Body of pancreas (tissue), 4 donors: ENCODE measurements around the gene SAMD8.

Source experiments
- POLR2A ChIP-seq, 3 donors: fragments of 450-650 bp; IDR thresholded peaks; one replicate each; pipeline ENCODE4 v1.6.1; 2016; ENCODE audit warnings: antibody characterized with exemption in 3 of 3, mild to moderate bottlenecking in 2 of 3
- TF ChIP-seq, protein P1 (sequence below), 7 experiments: fragments of 450-650 bp in 4 of 7; fragments of 200-600 bp in 3 of 7; sonication (generic) in 3 of 7; IDR thresholded peaks; one replicate each; pipeline ENCODE4 v1.5.1; 2016 to 2019; ENCODE audit warnings: antibody characterized with exemption in 7 of 7

- TF ChIP-seq, protein P1, sequence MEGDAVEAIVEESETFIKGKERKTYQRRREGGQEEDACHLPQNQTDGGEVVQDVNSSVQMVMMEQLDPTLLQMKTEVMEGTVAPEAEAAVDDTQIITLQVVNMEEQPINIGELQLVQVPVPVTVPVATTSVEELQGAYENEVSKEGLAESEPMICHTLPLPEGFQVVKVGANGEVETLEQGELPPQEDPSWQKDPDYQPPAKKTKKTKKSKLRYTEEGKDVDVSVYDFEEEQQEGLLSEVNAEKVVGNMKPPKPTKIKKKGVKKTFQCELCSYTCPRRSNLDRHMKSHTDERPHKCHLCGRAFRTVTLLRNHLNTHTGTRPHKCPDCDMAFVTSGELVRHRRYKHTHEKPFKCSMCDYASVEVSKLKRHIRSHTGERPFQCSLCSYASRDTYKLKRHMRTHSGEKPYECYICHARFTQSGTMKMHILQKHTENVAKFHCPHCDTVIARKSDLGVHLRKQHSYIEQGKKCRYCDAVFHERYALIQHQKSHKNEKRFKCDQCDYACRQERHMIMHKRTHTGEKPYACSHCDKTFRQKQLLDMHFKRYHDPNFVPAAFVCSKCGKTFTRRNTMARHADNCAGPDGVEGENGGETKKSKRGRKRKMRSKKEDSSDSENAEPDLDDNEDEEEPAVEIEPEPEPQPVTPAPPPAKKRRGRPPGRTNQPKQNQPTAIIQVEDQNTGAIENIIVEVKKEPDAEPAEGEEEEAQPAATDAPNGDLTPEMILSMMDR (IDR thresholded peaks at IDR 0.05): no peak
- no peak for TF ChIP-seq POLR2A (IDR thresholded peaks at IDR 0.05)
These were observed 65.3 kb downstream of the SAMD8 start for GRCh38 chr10:75176736-75177135.
